Measurements from ENCODE around the gene CDS2.

Gene CDS2

GRCh38 chr20:5118220-5119142 lies 8.3 kb upstream of the CDS2 start:
- H3K4me3 ChIP-seq (ENCODE audit: low read depth, low read length), result peak overlapping the region; percentile 100

DNA sequence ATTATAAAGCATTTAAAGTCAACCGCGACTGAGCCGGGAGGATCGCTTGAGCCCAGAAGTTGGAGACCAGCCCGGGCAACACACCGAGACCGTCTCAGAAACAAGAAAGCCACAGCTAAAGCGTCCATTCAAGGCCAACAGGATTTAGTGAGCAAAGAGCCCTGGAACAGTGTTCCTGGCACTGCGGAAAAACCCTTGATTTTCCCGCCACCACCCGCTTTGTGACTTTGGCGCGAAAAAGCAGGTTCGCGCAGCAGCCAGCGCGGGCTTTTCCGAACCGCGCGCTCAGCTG lies 7.7 kb upstream of the CDS2 start:
- peak overlapping the region; percentile 100 for H3K4me3 ChIP-seq (ENCODE audit: low read depth, low read length)

DNA sequence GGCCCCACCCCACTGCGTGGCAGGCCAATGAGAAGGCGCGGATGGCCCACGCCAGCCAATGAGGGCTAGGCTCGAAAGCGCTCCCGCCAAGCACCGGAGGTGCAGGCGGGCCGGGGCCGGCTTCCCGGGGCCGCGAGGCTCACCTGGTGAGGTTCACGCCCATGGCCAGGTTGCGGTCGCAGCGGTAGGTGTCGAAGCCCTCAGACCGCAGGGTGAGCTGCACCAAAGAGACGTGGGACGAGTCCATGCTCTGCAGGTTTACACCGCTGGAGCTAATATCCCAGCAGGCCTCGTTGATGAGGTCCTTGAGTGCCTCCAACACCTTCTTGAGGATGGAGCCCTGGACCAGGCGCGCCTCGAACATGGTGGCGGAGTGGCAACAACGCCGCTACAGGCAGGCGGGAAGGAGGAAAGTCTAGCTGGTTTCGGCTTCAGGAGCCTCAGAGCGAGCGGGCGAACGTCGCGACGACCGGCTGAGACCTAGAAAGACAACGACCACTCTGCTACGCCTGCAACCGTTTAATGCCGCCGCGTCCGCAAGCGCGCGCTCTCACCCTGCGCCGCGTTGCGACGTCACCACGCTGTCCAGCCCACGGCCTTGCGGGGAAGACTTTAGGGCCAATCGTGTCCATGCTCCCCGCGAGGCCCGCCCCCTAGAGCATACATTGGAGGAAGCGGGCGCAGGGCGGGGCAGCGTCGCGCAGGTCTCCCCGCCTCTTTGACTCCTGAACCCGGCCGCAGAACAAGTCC lies 7.2 kb upstream of the CDS2 start, which contains the start of gene PCNA:
Gene PCNA, minus strand, starts transcription at position 524 of the 750 bp plus-strand sequence. Its CDS starts 160 bp downstream, at position 364.
- peak within 1 kb of the TSS; percentile 100 for H3K4me3 ChIP-seq (ENCODE audit: low read depth, low read length)

DNA sequence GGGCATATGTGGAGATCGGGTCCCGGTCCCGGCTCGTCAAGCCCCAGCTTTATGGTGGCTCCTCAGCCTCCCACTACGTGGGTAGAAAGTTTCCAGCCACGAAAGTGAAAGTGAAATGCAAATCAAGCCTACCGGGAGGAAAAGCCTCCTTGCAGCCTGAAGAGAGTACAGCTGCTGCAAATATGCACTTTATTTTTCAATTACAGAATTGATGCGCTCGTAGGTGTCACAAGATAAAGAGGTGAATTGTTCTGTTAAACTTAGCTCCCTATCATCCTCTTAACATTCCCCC lies 6.7 kb upstream of the CDS2 start:
- peak overlapping the region; percentile 100 for H3K4me3 ChIP-seq (ENCODE audit: low read depth, low read length)

GRCh38 chr20:5122873-5123260 lies 3.9 kb upstream of the CDS2 start:
- H3K4me3 ChIP-seq (ENCODE audit: low read depth, low read length), result no peak overlapping the region

DNA sequence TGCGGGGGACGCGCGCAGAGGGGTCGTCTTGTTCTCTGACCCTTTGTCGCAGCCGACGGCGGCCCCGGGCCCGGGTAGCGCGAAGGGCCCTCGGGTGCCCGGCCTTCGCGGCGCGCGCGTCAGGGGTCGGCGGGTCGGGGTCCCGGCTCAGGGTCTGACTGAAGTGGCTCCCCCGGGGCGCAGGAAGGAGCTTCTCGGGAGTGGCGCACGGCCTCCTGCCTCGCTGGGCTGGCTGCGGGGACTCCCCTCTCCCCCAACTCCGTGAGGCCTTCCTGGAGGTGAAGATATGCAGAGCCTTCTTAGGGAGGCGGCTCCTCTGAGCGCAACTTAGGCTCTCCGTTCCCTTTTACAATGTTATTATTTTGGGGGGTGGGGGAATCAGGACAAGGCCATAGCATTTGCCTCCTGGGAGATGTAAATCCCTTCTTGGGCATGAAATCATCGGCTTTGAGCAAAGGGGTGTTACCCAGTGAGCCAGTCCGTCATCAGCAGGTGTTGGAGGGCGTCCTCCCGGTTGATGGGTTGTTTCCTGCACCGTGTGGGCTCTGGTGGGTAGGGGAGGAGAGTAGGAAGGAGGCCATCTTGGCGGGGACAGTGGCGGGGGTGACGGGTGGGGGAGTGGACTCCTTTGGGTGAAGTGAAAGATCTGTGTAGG lies 523 bp downstream of the CDS2 start:
- peak overlapping the region; percentile 91 for H3K4me3 ChIP-seq (ENCODE audit: low read depth, low read length)

GRCh38 chr20:5127859-5128424 lies 1.1 kb downstream of the CDS2 start:
- H3K4me3 ChIP-seq (ENCODE audit: low read depth, low read length), result peak overlapping the region; percentile 91

GRCh38 chr20:5128886-5129285 lies 2.1 kb downstream of the CDS2 start:
- no peak overlapping the region for H3K4me3 ChIP-seq (ENCODE audit: low read depth, low read length)

DNA sequence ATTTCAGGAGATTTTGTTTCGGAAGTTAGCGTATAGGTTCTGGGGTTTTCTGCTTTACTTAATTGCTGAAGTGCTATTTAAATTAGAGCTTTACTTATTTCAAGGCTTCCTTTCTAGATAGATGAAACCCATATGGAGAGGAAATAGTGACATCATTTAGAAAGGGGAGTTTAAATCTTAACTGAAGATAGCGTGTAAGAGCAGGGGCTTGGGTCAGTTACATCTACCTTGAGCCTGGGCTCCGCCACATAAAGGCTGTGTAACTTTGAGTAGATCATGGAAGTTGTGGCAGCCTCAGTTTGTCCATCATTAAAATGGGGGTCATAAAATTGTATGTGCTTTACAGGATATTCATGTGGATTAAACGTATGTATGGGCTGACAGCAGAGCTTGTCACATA lies 4.7 kb downstream of the CDS2 start:
- H3K4me3 ChIP-seq (ENCODE audit: low read depth, low read length), result no peak overlapping the region

DNA sequence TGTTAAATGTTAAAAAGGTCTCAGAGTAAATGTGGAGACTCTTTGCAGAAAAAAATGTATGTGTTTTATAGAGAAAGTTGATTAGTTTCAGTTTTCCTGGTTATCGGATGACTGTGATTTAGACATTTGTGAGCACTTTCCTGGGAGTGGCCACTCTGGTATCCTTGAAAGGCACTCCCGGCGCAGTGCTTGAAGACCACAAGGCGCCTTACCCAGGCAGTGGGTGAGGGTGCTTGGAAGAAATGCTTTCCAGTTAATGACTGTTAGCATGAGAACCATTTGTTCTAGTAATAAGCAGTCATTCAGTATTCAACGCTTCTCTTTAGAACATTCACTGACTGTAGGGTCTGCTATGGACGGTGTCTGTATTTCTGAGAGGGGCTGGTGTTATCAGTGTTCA lies 7.2 kb downstream of the CDS2 start:
- H3K4me3 ChIP-seq (ENCODE audit: low read depth, low read length), result no peak overlapping the region

- H3K4me3 ChIP-seq (ENCODE audit: low read depth, low read length), result no peak overlapping the region
These were observed 8.7 kb downstream of the CDS2 start for GRCh38 chr20:5135363-5136012.

DNA sequence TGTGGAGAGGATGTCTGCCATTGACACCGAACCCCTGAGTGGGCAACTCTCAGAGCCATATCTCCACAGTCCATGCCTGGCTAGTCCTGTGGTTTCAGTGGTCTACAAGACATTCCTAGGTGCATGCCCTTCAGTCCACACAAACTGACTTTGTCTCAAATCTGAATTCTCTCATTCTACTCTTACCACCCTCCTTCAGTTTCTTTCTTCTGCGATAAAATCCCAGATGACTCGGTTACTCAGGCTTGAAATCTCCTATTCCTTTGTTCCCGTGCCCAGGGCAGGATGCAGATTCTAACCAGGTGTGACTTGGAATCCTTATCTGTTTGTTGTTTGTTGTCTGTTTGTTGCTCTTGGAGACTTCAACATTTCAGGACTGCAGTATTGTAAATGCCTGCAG lies 9.3 kb downstream of the CDS2 start:
- no peak overlapping the region for H3K4me3 ChIP-seq (ENCODE audit: low read depth, low read length)

DNA sequence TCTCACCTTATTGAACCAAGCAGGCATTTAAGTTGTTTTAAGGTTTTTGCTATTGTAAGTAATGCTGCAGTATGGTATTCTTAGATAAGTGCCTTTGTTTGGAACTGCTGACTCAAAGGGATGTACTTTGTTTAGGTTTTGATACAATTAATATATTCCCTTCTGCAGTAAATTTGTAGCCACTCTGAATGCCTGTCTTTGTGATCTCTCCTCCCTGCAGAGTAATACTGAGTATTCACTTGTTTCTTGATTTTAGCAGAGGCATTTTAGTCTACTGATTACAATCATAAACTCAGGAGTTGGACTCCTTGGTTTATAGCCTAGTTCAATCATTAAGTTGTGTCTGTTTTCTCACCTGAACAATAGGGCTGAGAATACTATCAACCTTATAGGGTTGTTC lies 13.4 kb downstream of the CDS2 start:
- H3K4me3 ChIP-seq (ENCODE audit: low read depth, low read length), result no peak overlapping the region

- H3K4me3 ChIP-seq (ENCODE audit: low read depth, low read length), result no peak overlapping the region
These were observed 14.8 kb downstream of the CDS2 start for GRCh38 chr20:5141615-5142014.

- no peak overlapping the region for H3K4me3 ChIP-seq (ENCODE audit: low read depth, low read length)
These were observed 17.0 kb downstream of the CDS2 start for GRCh38 chr20:5143851-5144250.

- no peak overlapping the region for H3K4me3 ChIP-seq (ENCODE audit: low read depth, low read length)
These were observed 18.7 kb downstream of the CDS2 start for GRCh38 chr20:5145365-5146098.

DNA sequence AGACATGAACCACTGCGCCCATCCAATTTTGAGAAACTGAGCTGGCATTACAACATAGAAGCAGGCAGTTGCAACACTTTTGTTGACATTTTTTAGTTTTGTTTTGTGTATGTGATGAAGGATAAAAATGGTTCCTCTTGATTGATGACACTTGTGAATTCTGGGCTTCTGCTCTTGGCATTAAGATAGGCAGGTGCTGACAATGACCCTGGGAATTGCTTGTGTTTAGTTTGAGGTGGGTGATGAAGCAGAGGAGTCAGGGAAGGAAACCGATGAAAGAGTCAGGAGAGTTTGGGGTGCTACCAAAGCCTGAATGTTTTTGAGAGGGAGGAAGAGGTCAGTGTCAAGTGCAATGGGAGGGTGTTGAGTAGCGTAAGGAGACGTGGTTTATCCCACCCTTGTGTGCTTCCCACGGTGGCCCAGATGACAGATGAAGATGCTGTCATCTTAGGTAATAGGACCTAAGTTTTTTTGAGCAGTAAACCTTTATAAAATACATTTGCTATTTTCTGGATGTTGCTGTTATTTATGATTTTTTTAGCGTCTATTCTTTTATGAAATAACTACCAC lies 19.4 kb downstream of the CDS2 start:
- H3K4me3 ChIP-seq (ENCODE audit: low read depth, low read length), result no peak overlapping the region

- no peak overlapping the region for H3K4me3 ChIP-seq (ENCODE audit: low read depth, low read length)
These were observed 20.2 kb downstream of the CDS2 start for GRCh38 chr20:5146871-5147592.

DNA sequence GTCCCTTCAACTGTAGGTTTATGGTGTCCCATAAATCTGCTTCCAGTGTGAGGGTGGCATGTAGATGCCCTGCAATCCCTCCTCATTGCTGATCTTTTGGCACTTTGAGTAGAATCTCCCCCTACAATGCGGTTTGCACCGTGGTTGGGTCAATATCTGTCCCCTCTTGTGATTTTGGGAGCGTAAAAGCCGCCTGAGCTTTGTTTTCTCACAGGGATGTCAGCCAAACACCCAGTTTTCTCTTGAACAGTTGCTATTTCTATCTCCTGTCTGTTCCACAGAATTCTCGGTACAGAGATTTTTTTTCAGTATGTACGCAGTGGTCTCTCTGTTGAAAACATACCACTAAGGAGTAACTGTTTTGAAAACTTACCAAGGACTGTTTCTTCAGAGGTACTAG lies 21.8 kb downstream of the CDS2 start:
- H3K4me3 ChIP-seq (ENCODE audit: low read depth, low read length), result no peak overlapping the region

DNA sequence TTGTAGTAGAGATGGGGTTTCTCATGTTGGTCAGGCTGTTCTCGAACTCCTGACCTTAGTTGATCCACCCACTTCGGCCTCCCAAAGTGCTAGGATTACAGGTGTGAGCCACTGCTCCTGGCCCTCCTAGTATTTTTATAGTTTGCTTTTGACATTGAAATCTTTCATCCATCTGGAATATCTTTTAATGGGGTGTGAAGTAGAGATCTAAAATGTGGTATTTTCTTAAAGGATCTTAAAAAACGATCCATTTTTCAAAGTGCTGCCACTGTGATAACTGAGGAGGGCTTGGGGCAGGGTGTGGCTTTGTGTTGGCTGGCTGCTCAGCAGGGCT lies 23.1 kb downstream of the CDS2 start:
- no peak overlapping the region for H3K4me3 ChIP-seq (ENCODE audit: low read depth, low read length)

All from iPS-11a (cell line).